Heart right ventricle (tissue), 16 donors: ENCODE measurements around the gene NPR3. TPM values are rescaled to one million over a fixed set of nuclear protein-coding genes. Genes with fewer than 3 reads are reported as not detected.

Experiments
- ATAC-seq, 8 donors: fragments of 200-7000 bp; cut with Tn5 transposase; one replicate each; pipeline ENCODE4 v1.9.1; 2020; ENCODE audit warnings: mild to moderate bottlenecking in 8 of 8, moderate library complexity in 8 of 8, moderate number of reproducible peaks in 1 of 8
- DNase-seq, 2 donors: peaks; one replicate each; pipeline ENCODE4 v3.0.0-alpha.2; 2020
- H3K27ac ChIP-seq, 10 donors: fragments of 200-600 bp; sonication (generic) in 2 of 10; one replicate each; pipeline versions ENCODE4 v1.5.0 to v1.8.0; 2020 to 2022; ENCODE audit warnings: mild to moderate bottlenecking in 3 of 10
- H3K27me3 ChIP-seq, 7 donors: fragments of 200-600 bp; one replicate each; pipeline ENCODE4 v1.8.0; 2021 to 2022; ENCODE audit warnings: mild to moderate bottlenecking in 2 of 7
- H3K36me3 ChIP-seq, 9 donors: fragments of 200-600 bp; sonication (generic) in 1 of 9; one replicate each; pipeline versions ENCODE4 v1.5.0 to v1.8.0; 2020 to 2022; ENCODE audit warnings: mild to moderate bottlenecking in 2 of 9
- H3K4me1 ChIP-seq, 9 donors: fragments of 200-600 bp; sonication (generic) in 1 of 9; one replicate each; pipeline versions ENCODE4 v1.5.0 to v1.8.0; 2020 to 2022; ENCODE audit warnings: mild to moderate bottlenecking in 4 of 9
- H3K4me3 ChIP-seq, 10 donors: fragments of 200-600 bp; sonication (generic) in 2 of 10; one replicate each; pipeline versions ENCODE4 v1.5.0 to v1.8.0; 2020 to 2022; ENCODE audit warnings: mild to moderate bottlenecking in 7 of 10, moderate library complexity in 2 of 10
- H3K9me3 ChIP-seq, 11 donors: fragments of 200-600 bp in 10 of 11; sonication (generic) in 2 of 11; one replicate each; pipeline versions ENCODE4 v1.5.0 to v1.8.0; 2013 to 2022; ENCODE audit warnings: mild to moderate bottlenecking in 2 of 11, control low read depth in 1 of 11, moderate library complexity in 1 of 11
- CTCF ChIP-seq, 9 donors: fragments of 200-600 bp; sonication (generic) in 2 of 9; IDR thresholded peaks; one replicate each; pipeline versions ENCODE4 v1.5.0 to v1.8.0; 2021 to 2022; ENCODE audit warnings: antibody characterized with exemption in 9 of 9, mild to moderate bottlenecking in 5 of 9, moderate library complexity in 1 of 9
- WGBS, 2 donors: extraction: QIAGEN DNeasy Blood & Tissue Kit; methylation state at CpG; one replicate each; pipeline ENCODE4 v1.1.7; 2013; ENCODE audit warnings: inconsistent platforms in 1 of 2; 5-methylcytosine and 5-hydroxymethylcytosine counted together
- intact Hi-C, 10 donors: fragments of 100-400 bp; cut with DNase I; formaldehyde crosslinking; loops; one replicate each; pipeline versions ENCODE4 v1.11.1 to v1.14.2; 2022
- polyA plus RNA-seq, 2 donors: library from polyadenylated mRNA; stranded (reverse); fragments of 200-250 nt; gene quantifications; one replicate each; pipeline ENCODE4 v1.2.3, GENCODE V29; 2013
- total RNA-seq, 10 donors: library from RNA; stranded (reverse); fragmentation: NEBNext Ultra II Directional in 3 of 10; extraction: Animal tissue kit (Norgen Biotek cat#: 25700) in 3 of 10; gene quantifications; one replicate each; pipeline versions ENCODE4 v1.2.1 to v1.2.4, GENCODE V29; 2021 to 2023
- donor health status: Arrhythmogenic right ventricular cardiomyopathy.
- donor health status: ischemic (EF 13 %, LVEDD 7.1; RV severe dilation, severe dysfunction).
- donor health status: healthy with polysubstance abuse.
- donor health status: DM: no; HTN: yes; CAD: no.
- donor health status: DM: no; HTN: no; CAD: no.
- donor health status: ischemic (EF 25% LVEDD 6.9; RV normal size, moderate dysfunction).
- donor health status: ischemic (EF 25% LVEDD 5.7; RV mildly dilated, moderate dysfunction).
- donor health status: healthy.
- donor health status: DM: yes; HTN: yes; CAD: no.
- donor health status: Ischemic cardiomyopathy.
- donor health status: ischemic (EF 35%, LVEDD 5.7; RV mildly dilated, moderate dysfunction).
- donor health status: nonischemic (EF 11% LVEDD 7.7; RV severe dilation, severe dysfunction).
- donor health status: DM: yes; HTN: yes; CAD: no.
- donor health status: PGD.
- donor health status: ischemic (EF 29% LVEDD 5.4; RV normal size, mild dysfunction).
- donor health status: nonischemic (EF 23%, LVEDD 6.1; RV moderate dilation, normal function).

The NPR3 gene
- total and polyA plus RNA-seq, 12 donors = 6.0 to 135 (median 32.3) TPM

GRCh38 chr5:32805971-32806638 lies 95.0 kb downstream of the NPR3 start:
- no peak overlapping the region for H3K27ac ChIP-seq
- H3K27me3 ChIP-seq = no peaks in the 10 kb centered on the region
- peaks cover 0 to 15% (median 2%) of the 10 kb centered on the region in 11 donors for H3K9me3 ChIP-seq
- DNase-seq (no peak), ATAC-seq (peak in 1 of 8 donors; percentile 67)
- H3K36me3 ChIP-seq = no peaks in the 10 kb centered on the region
- 29 to 36% methylated on average over 6 of the region's 6 CpGs for WGBS, 2 donors
- H3K4me3 ChIP-seq = no peak overlapping the region
- intact Hi-C loops = no loop called here
- H3K4me1 ChIP-seq = peaks cover 0 to 7% (median 0%) of the 10 kb centered on the region in 9 donors
- TF ChIP-seq CTCF (IDR thresholded peaks at IDR 0.05) = no peak

- Histone ChIP-seq H3K36me3 (no peaks in the 10 kb centered on the region), H3K27me3 (no peaks in the 10 kb centered on the region), H3K9me3 (peaks cover 0 to 7% (median 0%) of the 10 kb centered on the region in 11 donors), H3K27ac (no peak overlapping the region), H3K4me3 (no peak overlapping the region), H3K4me1 (peaks cover 0 to 9% (median 0%) of the 10 kb centered on the region in 9 donors)
- 56 to 60% methylated on average over 1 of the region's 1 CpG for WGBS, 2 donors
- ATAC-seq (no peak), DNase-seq (no peak)
- intact Hi-C loops = no loop called here
- TF ChIP-seq CTCF (IDR thresholded peaks at IDR 0.05) = no peak
Measured at GRCh38 chr5:32808783-32809182, 97.7 kb downstream of the NPR3 start.

- 52 to 63% methylated on average over 2 of the region's 2 CpGs for WGBS, 2 donors
- no peaks in the 10 kb centered on the region for H3K36me3 ChIP-seq
- peak in 3 of 8 donors; percentile 20 to 42 (median 28) for ATAC-seq
- no peaks in the 10 kb centered on the region for H3K27me3 ChIP-seq
- peaks cover 0 to 9% (median 0%) of the 10 kb centered on the region in 9 donors for H3K4me1 ChIP-seq
- H3K9me3 ChIP-seq = no peaks in the 10 kb centered on the region
- H3K4me3 ChIP-seq = no peak overlapping the region
- H3K27ac ChIP-seq = no peak overlapping the region
- TF ChIP-seq CTCF (IDR thresholded peaks at IDR 0.05) = no peak
- intact Hi-C loops = no loop called here
- no peak for DNase-seq
Measured at GRCh38 chr5:32810804-32811203, 99.7 kb downstream of the NPR3 start.

DNA sequence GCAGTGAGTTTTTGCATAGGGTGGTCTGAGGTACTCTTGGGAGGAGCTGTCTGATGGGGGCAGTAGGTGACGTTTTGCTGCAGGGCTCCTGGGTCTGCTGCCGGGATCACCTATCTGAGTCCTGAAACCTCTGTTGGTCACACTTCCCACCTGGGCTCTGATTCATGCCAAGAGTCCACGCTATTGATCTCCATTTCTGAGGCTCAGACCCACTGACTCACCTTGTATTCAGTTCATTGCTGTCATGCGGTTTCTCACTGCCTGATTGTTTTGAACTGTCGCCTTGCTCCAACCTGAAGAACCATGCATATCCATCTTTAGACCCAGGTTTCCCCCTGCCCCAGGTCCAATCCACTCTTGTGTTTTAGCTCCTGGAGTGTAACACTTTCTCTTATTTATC lies 101.3 kb downstream of the NPR3 start:
- ATAC-seq (no peak), DNase-seq (no peak)
- intact Hi-C loops = no loop called here
- no peaks in the 10 kb centered on the region for H3K36me3 ChIP-seq
- no peaks in the 10 kb centered on the region for H3K27me3 ChIP-seq
- H3K4me1 ChIP-seq = peaks cover 0 to 9% (median 0%) of the 10 kb centered on the region in 9 donors
- no peak overlapping the region for H3K27ac ChIP-seq
- H3K9me3 ChIP-seq = no peaks in the 10 kb centered on the region
- WGBS, 2 donors = 85 to 88% methylated on average over 5 of the region's 5 CpGs
- no peak overlapping the region for H3K4me3 ChIP-seq
- TF ChIP-seq CTCF (IDR thresholded peaks at IDR 0.05) = no peak
